IPS-18c (cell line): ENCODE measurements around the gene NEK2.
"Not testable (repeated sequence)": the region's sequence is repeated elsewhere in the genome, so short reads cannot be mapped to it uniquely, and the experiment has no call there.

Source experiments
- H3K4me3 ChIP-seq: 2 replicates; pipeline ENCODE4 v1.7.0; 2013; ENCODE audit warnings: low read depth, mild to moderate bottlenecking, low read length, moderate library complexity; ENCODE audit not compliant: insufficient read depth
- H3K9me3 ChIP-seq: one replicate; pipeline ENCODE4 v1.6.1; 2013; ENCODE audit warnings: mild to moderate bottlenecking, low read length, moderate library complexity; ENCODE audit not compliant: control insufficient read depth, insufficient read depth

The NEK2 gene

GRCh38 chr1:211628417-211628816 lies 47.0 kb downstream of the NEK2 start:
- Histone ChIP-seq H3K4me3 (no peak overlapping the region), H3K9me3 (no peaks in the 10 kb centered on the region)

GRCh38 chr1:211627259-211627658 lies 48.2 kb downstream of the NEK2 start:
- Histone ChIP-seq H3K4me3 (no peak overlapping the region), H3K9me3 (no peaks in the 10 kb centered on the region)

- H3K9me3 ChIP-seq, H3K4me3 ChIP-seq: not testable (repeated sequence)
Measured at GRCh38 chr1:211625866-211626265, 49.6 kb downstream of the NEK2 start.

GRCh38 chr1:211625040-211625439 lies 50.4 kb downstream of the NEK2 start:
- Histone ChIP-seq H3K4me3 (no peak overlapping the region), H3K9me3 (no peaks in the 10 kb centered on the region)

- Histone ChIP-seq H3K4me3 (no peak overlapping the region), H3K9me3 (no peaks in the 10 kb centered on the region)
Measured at GRCh38 chr1:211623515-211623914, 51.9 kb downstream of the NEK2 start.

- H3K4me3 ChIP-seq: no peak overlapping the region
- no peaks in the 10 kb centered on the region for H3K9me3 ChIP-seq
Measured at GRCh38 chr1:211621447-211622198, 53.8 kb downstream of the NEK2 start.

GRCh38 chr1:211620097-211620496 lies 55.3 kb downstream of the NEK2 start:
- Histone ChIP-seq H3K4me3 (no peak overlapping the region), H3K9me3 (no peaks in the 10 kb centered on the region)

GRCh38 chr1:211619033-211619996 lies 56.1 kb downstream of the NEK2 start:
- H3K9me3 ChIP-seq: no peaks in the 10 kb centered on the region
- H3K4me3 ChIP-seq: no peak overlapping the region

GRCh38 chr1:211616965-211617297 lies 58.5 kb downstream of the NEK2 start:
- H3K9me3 ChIP-seq: no peaks in the 10 kb centered on the region
- no peak overlapping the region for H3K4me3 ChIP-seq

GRCh38 chr1:211616231-211616964 lies 59.0 kb downstream of the NEK2 start:
- H3K9me3 ChIP-seq: no peaks in the 10 kb centered on the region
- no peak overlapping the region for H3K4me3 ChIP-seq

- Histone ChIP-seq H3K9me3 (no peaks in the 10 kb centered on the region), H3K4me3 (no peak overlapping the region)
Measured at GRCh38 chr1:211614615-211615014, 60.8 kb downstream of the NEK2 start.

GRCh38 chr1:211613951-211614350 lies 61.5 kb downstream of the NEK2 start:
- Histone ChIP-seq H3K4me3 (no peak overlapping the region), H3K9me3 (no peaks in the 10 kb centered on the region)

GRCh38 chr1:211613108-211613947 lies 62.1 kb downstream of the NEK2 start:
- Histone ChIP-seq H3K9me3 (no peaks in the 10 kb centered on the region), H3K4me3 (no peak overlapping the region)

GRCh38 chr1:211612786-211613107 lies 62.7 kb downstream of the NEK2 start:
- no peak overlapping the region for H3K4me3 ChIP-seq

More at GRCh38 chr1:211612786-211613107, 62.7 kb downstream of the NEK2 start:
- H3K9me3 ChIP-seq: no peaks in the 10 kb centered on the region
